ENCODE results near the gene FNTB. TPM values are rescaled to one million over a fixed set of nuclear protein-coding genes. Genes with fewer than 3 reads are reported as not detected.

The FNTB gene
- total and polyA plus RNA-seq, 9 of the 15 experiments (the other 6 are each of a cell fraction or from before 2014, with no cell fraction given), result 6.9 to 23.2 (median 12.2) TPM

DNA sequence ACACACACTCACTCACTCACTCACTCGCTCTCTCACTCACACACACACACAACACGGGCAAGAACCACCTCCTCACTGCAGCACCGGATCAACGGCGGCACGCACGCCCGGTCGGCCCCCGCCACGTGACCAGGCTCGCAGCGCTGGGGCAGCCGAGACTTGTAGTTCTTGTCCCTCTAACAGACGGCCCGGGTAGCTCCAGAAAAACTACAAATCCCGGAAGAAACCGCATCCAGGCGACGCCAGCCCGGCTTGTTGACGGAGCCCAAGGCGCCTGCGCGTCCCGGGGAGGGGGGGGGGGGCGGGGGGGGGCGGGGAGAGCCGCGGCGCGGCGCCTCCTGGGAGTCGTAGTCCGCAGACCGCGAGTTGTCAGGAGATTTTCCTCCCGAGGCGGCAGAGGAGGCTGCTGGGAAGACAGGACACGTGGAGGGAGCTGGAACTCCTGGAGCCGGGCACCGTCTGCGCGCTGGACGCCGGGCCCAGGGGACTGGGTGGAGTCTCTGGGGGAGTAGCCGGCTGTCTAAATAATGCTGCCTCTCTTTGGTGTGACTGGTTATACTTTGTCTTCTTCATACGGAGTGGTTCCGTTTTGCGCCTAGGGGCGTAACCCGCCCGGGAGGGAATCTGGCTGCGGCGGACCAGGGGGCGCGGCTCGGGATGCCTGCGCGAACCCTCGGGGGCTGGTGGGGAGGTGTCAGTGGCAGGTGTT, 115.9 kb downstream of the FNTB start, which contains the start of gene MAX (continued):
- TF ChIP-seq NCOA4 (IDR thresholded peaks at IDR 0.05; ENCODE audit: partially characterized antibody) (no peak), NRF1 (conservative IDR thresholded peaks at IDR 0.05 in 1 of 2, IDR thresholded peaks at IDR 0.05 in 1 of 2) (peak; percentile 77 to 81), NBN (IDR thresholded peaks at IDR 0.05; ENCODE audit: low read depth) (no peak), L3MBTL2 (IDR thresholded peaks at IDR 0.05) (peak; percentile 84), SPI1 (IDR thresholded peaks at IDR 0.05; ENCODE audit: borderline replicate concordance, low read depth, low read length) (no peak), ZNF253 (CRISPR knock-in tag; conservative IDR thresholded peaks at IDR 0.05) (no peak), SRSF9 (IDR thresholded peaks at IDR 0.05; ENCODE audit: borderline replicate concordance, low read depth, low read length) (no peak), ZBTB5 (IDR thresholded peaks at IDR 0.05) (no peak), ZNF395 (CRISPR knock-in tag; IDR thresholded peaks at IDR 0.05) (peak; percentile 91), KDM1A (IDR thresholded peaks at IDR 0.05) (no peak), GABPA (tag; conservative IDR thresholded peaks at IDR 0.05; ENCODE audit: low read depth) (0 out of 2 replicates have a peak, but pooled peaks have one; percentile 56), ETS2 (tag; IDR thresholded peaks at IDR 0.05; ENCODE audit: borderline replicate concordance, poor library complexity, severe bottlenecking) (no peak), DACH1 (IDR thresholded peaks at IDR 0.05; ENCODE audit: partially characterized antibody) (no peak), ZNF12 (CRISPR knock-in tag; IDR thresholded peaks at IDR 0.05) (no peak)
- TF ChIP-seq, protein P1, sequence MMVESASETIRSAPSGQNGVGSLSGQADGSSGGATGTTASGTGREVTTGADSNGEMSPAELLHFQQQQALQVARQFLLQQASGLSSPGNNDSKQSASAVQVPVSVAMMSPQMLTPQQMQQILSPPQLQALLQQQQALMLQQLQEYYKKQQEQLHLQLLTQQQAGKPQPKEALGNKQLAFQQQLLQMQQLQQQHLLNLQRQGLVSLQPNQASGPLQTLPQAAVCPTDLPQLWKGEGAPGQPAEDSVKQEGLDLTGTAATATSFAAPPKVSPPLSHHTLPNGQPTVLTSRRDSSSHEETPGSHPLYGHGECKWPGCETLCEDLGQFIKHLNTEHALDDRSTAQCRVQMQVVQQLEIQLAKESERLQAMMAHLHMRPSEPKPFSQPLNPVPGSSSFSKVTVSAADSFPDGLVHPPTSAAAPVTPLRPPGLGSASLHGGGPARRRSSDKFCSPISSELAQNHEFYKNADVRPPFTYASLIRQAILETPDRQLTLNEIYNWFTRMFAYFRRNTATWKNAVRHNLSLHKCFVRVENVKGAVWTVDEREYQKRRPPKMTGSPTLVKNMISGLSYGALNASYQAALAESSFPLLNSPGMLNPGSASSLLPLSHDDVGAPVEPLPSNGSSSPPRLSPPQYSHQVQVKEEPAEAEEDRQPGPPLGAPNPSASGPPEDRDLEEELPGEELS (CRISPR knock-in tag; IDR thresholded peaks at IDR 0.05; ENCODE audit: borderline replicate concordance), result no peak
- TF ChIP-seq, protein P2, sequence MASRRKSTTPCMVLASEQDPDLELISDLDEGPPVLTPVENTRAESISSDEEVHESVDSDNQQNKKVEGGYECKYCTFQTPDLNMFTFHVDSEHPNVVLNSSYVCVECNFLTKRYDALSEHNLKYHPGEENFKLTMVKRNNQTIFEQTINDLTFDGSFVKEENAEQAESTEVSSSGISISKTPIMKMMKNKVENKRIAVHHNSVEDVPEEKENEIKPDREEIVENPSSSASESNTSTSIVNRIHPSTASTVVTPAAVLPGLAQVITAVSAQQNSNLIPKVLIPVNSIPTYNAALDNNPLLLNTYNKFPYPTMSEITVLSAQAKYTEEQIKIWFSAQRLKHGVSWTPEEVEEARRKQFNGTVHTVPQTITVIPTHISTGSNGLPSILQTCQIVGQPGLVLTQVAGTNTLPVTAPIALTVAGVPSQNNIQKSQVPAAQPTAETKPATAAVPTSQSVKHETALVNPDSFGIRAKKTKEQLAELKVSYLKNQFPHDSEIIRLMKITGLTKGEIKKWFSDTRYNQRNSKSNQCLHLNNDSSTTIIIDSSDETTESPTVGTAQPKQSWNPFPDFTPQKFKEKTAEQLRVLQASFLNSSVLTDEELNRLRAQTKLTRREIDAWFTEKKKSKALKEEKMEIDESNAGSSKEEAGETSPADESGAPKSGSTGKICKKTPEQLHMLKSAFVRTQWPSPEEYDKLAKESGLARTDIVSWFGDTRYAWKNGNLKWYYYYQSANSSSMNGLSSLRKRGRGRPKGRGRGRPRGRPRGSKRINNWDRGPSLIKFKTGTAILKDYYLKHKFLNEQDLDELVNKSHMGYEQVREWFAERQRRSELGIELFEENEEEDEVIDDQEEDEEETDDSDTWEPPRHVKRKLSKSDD (conservative IDR thresholded peaks at IDR 0.05; ENCODE audit: low read length), result no peak
- TF ChIP-seq, protein P3, sequence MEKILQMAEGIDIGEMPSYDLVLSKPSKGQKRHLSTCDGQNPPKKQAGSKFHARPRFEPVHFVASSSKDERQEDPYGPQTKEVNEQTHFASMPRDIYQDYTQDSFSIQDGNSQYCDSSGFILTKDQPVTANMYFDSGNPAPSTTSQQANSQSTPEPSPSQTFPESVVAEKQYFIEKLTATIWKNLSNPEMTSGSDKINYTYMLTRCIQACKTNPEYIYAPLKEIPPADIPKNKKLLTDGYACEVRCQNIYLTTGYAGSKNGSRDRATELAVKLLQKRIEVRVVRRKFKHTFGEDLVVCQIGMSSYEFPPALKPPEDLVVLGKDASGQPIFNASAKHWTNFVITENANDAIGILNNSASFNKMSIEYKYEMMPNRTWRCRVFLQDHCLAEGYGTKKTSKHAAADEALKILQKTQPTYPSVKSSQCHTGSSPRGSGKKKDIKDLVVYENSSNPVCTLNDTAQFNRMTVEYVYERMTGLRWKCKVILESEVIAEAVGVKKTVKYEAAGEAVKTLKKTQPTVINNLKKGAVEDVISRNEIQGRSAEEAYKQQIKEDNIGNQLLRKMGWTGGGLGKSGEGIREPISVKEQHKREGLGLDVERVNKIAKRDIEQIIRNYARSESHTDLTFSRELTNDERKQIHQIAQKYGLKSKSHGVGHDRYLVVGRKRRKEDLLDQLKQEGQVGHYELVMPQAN (IDR thresholded peaks at IDR 0.05; ENCODE audit: borderline replicate concordance), result peak; percentile 76

Measured in K562 (cell line).